Measurements from ENCODE around the gene METAP1D.

GRCh38 chr2:171999604-172000469, at the start of gene METAP1D:
- TF ChIP-seq POLR2A (IDR thresholded peaks at IDR 0.05) (no peak), CTCF (IDR thresholded peaks at IDR 0.05) (no peak), POLR2AphosphoS5 (IDR thresholded peaks at IDR 0.05) (peak in 1 of 3 donors; percentile 53)

All from suprapubic skin (tissue), 4 donors.